Measurements from ENCODE around the gene GLB1L3. TPM values are rescaled to one million over a fixed set of nuclear protein-coding genes. Genes with fewer than 3 reads are reported as not detected.
"Not testable (repeated sequence)": the region's sequence is repeated elsewhere in the genome, so short reads cannot be mapped to it uniquely, and the experiment has no call there.

The GLB1L3 gene
- total RNA-seq, 1 donor from 2014 or later = not detected

- no peak for DNase-seq (ENCODE audit: low read depth)
Observed at GRCh38 chr11:134276396-134277182, 410 bp downstream of the GLB1L3 start.

GRCh38 chr11:134277183-134278001 lies 1.2 kb downstream of the GLB1L3 start:
- DNase-seq (ENCODE audit: low read depth) = no peak

- no peak for DNase-seq (ENCODE audit: low read depth)
Observed at GRCh38 chr11:134278356-134278755, 2.2 kb downstream of the GLB1L3 start.

GRCh38 chr11:134281635-134282034 lies 5.5 kb downstream of the GLB1L3 start:
- not testable (repeated sequence) for DNase-seq (ENCODE audit: low read depth)

GRCh38 chr11:134282121-134283045 lies 6.2 kb downstream of the GLB1L3 start:
- DNase-seq (ENCODE audit: low read depth) = no peak

- DNase-seq (ENCODE audit: low read depth) = no peak
Observed at GRCh38 chr11:134283461-134284230, 7.5 kb downstream of the GLB1L3 start.

GRCh38 chr11:134284349-134284748 lies 8.2 kb downstream of the GLB1L3 start:
- not testable (repeated sequence) for DNase-seq (ENCODE audit: low read depth)

- DNase-seq (ENCODE audit: low read depth) = no peak
Observed at GRCh38 chr11:134287561-134287960, 11.4 kb downstream of the GLB1L3 start.

- DNase-seq (ENCODE audit: low read depth) = no peak
Observed at GRCh38 chr11:134288486-134288885, 12.3 kb downstream of the GLB1L3 start.

- no peak for DNase-seq (ENCODE audit: low read depth)
Observed at GRCh38 chr11:134289167-134289566, 13.0 kb downstream of the GLB1L3 start.

- DNase-seq (ENCODE audit: low read depth) = no peak
Observed at GRCh38 chr11:134289789-134290188, 13.6 kb downstream of the GLB1L3 start.

GRCh38 chr11:134290646-134291045 lies 14.5 kb downstream of the GLB1L3 start:
- no peak for DNase-seq (ENCODE audit: low read depth)

GRCh38 chr11:134291196-134291595 lies 15.0 kb downstream of the GLB1L3 start:
- no peak for DNase-seq (ENCODE audit: low read depth)

- DNase-seq (ENCODE audit: low read depth) = no peak
Observed at GRCh38 chr11:134292661-134293060, 16.5 kb downstream of the GLB1L3 start.

GRCh38 chr11:134293119-134294113 lies 17.2 kb downstream of the GLB1L3 start:
- DNase-seq (ENCODE audit: low read depth) = no peak

- DNase-seq (ENCODE audit: low read depth) = no peak
Observed at GRCh38 chr11:134294664-134295063, 18.5 kb downstream of the GLB1L3 start.

- DNase-seq (ENCODE audit: low read depth) = no peak
Observed at GRCh38 chr11:134312223-134312622, 36.0 kb downstream of the GLB1L3 start.

GRCh38 chr11:134312807-134313206 lies 36.6 kb downstream of the GLB1L3 start:
- DNase-seq (ENCODE audit: low read depth) = no peak

- no peak for DNase-seq (ENCODE audit: low read depth)
Observed at GRCh38 chr11:134313379-134313778, 37.2 kb downstream of the GLB1L3 start.
